OCI-LY1 (cell line): ENCODE data around the gene COMMD10.

Source experiments
- H2AFZ ChIP-seq: fragments of 200-600 bp; sonication (generic), shearing (Covaris generic); 2 replicates; pipeline ENCODE4 v1.6.0; 2014; ENCODE audit warnings: antibody characterized with exemption, mild to moderate bottlenecking, low read length
- H3F3A ChIP-seq: fragments of 200-600 bp; sonication (generic), shearing (Covaris generic); 2 replicates; pipeline ENCODE4 v1.6.0; 2014; ENCODE audit warnings: mild to moderate bottlenecking, antibody characterized with exemption, low read length, moderate library complexity; ENCODE audit not compliant: insufficient read depth
- H3K27ac ChIP-seq: fragments of 200-600 bp; sonication (generic); 2 replicates; pipeline ENCODE4 v1.5.1; 2014; ENCODE audit warnings: low read length, mixed run types, mild to moderate bottlenecking, low read depth; ENCODE audit not compliant: poor library complexity, severe bottlenecking
- H3K27me3 ChIP-seq: fragments of 200-600 bp; sonication (generic); 2 replicates; pipeline ENCODE4 v1.6.0; 2014; ENCODE audit warnings: antibody characterized with exemption, mild to moderate bottlenecking, low read length, moderate library complexity; ENCODE audit not compliant: insufficient read depth
- H3K36me3 ChIP-seq: fragments of 200-600 bp; sonication (generic); 2 replicates; pipeline ENCODE4 v1.6.1; 2014; ENCODE audit warnings: mild to moderate bottlenecking, antibody characterized with exemption, low read length, moderate library complexity, mixed read lengths; ENCODE audit not compliant: insufficient read depth
- H3K4me1 ChIP-seq: fragments of 200-600 bp; sonication (generic); 2 replicates; pipeline ENCODE4 v1.5.1; 2014; ENCODE audit warnings: mild to moderate bottlenecking, low read length, moderate library complexity; ENCODE audit not compliant: insufficient read depth, severe bottlenecking
- H3K4me2 ChIP-seq: fragments of 200-600 bp; sonication (generic), shearing (Covaris generic); 2 replicates; pipeline ENCODE4 v1.6.1; 2014; ENCODE audit warnings: low read length
- H3K4me3 ChIP-seq: fragments of 200-600 bp; sonication (generic); 2 replicates; pipeline ENCODE4 v1.5.1; 2014; ENCODE audit warnings: low read length, low read depth, mild to moderate bottlenecking, mixed read lengths; ENCODE audit not compliant: poor library complexity, severe bottlenecking
- H3K79me2 ChIP-seq: fragments of 200-600 bp; shearing (Covaris generic); 2 replicates; pipeline ENCODE4 v1.6.1; 2016; ENCODE audit warnings: mixed run types, low read length, mixed read lengths; ENCODE audit not compliant: insufficient read depth
- H3K9ac ChIP-seq: fragments of 200-600 bp; sonication (generic), shearing (Covaris generic); 2 replicates; pipeline ENCODE4 v1.6.1; 2014; ENCODE audit warnings: mild to moderate bottlenecking, low read length, mixed read lengths
- H3K9me2 ChIP-seq: fragments of 200-600 bp; sonication (generic), shearing (Covaris generic); 2 replicates; pipeline ENCODE4 v1.6.1; 2014; ENCODE audit warnings: low read depth, mild to moderate bottlenecking, low read length, mixed read lengths
- H3K9me3 ChIP-seq: fragments of 200-600 bp; shearing (Covaris generic); 2 replicates; pipeline ENCODE4 v1.6.1; 2014; ENCODE audit warnings: low read length, mixed read lengths
- H4K20me1 ChIP-seq: fragments of 200-600 bp; sonication (generic), shearing (Covaris generic); 2 replicates; pipeline ENCODE4 v1.6.0; 2016; ENCODE audit warnings: mild to moderate bottlenecking, low read length; ENCODE audit not compliant: insufficient read depth
- CTCF ChIP-seq: fragments of 200-600 bp; sonication (generic), shearing (Covaris generic); IDR thresholded peaks from 2 replicates; pipeline ENCODE4 v1.5.1; 2017; ENCODE audit warnings: mild to moderate bottlenecking, antibody characterized with exemption, low read length, moderate library complexity, mixed read lengths
- EZH2 ChIP-seq: fragments of 200-600 bp; sonication (generic), shearing (Covaris generic); IDR thresholded peaks from 2 replicates; pipeline ENCODE4 v1.8.0; 2017; ENCODE audit warnings: borderline replicate concordance, mixed run types, mild to moderate bottlenecking, antibody characterized with exemption, low read length, moderate library complexity, mixed read lengths

Gene COMMD10

GRCh38 chr5:116271446-116272025, 186.7 kb downstream of the COMMD10 start:
- no peaks in the 10 kb centered on the region for H3K27me3 ChIP-seq
- no peaks in the 10 kb centered on the region for H3K9me2 ChIP-seq
- H2AFZ ChIP-seq = no peak overlapping the region
- no peaks in the 10 kb centered on the region for H3K36me3 ChIP-seq
- no peaks in the 10 kb centered on the region for H3K79me2 ChIP-seq
- H3K27ac ChIP-seq = no peak overlapping the region
- H3K4me3 ChIP-seq = no peak overlapping the region
- TF ChIP-seq EZH2 = no peak
- no peak for TF ChIP-seq CTCF
- no peaks in the 10 kb centered on the region for H3K9me3 ChIP-seq
- no peaks in the 10 kb centered on the region for H4K20me1 ChIP-seq
- no peak overlapping the region for H3K9ac ChIP-seq
- H3F3A ChIP-seq = no peaks in the 10 kb centered on the region
- no peaks in the 10 kb centered on the region for H3K4me1 ChIP-seq
- H3K4me2 ChIP-seq = no peak overlapping the region

GRCh38 chr5:116272281-116272941, 187.6 kb downstream of the COMMD10 start:
- TF ChIP-seq CTCF = 0 out of 2 replicates have a peak, but pooled peaks have one; percentile 11
- TF ChIP-seq EZH2 = no peak
- no peak overlapping the region for H2AFZ ChIP-seq
- H3K27ac ChIP-seq = no peak overlapping the region
- no peaks in the 10 kb centered on the region for H4K20me1 ChIP-seq
- H3K9ac ChIP-seq = no peak overlapping the region
- H3F3A ChIP-seq = no peaks in the 10 kb centered on the region
- no peak overlapping the region for H3K4me3 ChIP-seq
- no peak overlapping the region for H3K4me2 ChIP-seq
- no peaks in the 10 kb centered on the region for H3K36me3 ChIP-seq
- H3K9me3 ChIP-seq = peaks cover 7% of the 10 kb centered on the region
- no peaks in the 10 kb centered on the region for H3K79me2 ChIP-seq
- no peaks in the 10 kb centered on the region for H3K4me1 ChIP-seq
- no peaks in the 10 kb centered on the region for H3K9me2 ChIP-seq
- no peaks in the 10 kb centered on the region for H3K27me3 ChIP-seq

GRCh38 chr5:116273448-116274242, 188.8 kb downstream of the COMMD10 start:
- TF ChIP-seq CTCF (no peak), EZH2 (no peak)
- Histone ChIP-seq H3F3A (no peaks in the 10 kb centered on the region), H3K9ac (no peak overlapping the region), H4K20me1 (no peaks in the 10 kb centered on the region), H3K4me2 (no peak overlapping the region), H3K36me3 (no peaks in the 10 kb centered on the region), H3K79me2 (no peaks in the 10 kb centered on the region), H3K9me2 (no peaks in the 10 kb centered on the region), H3K9me3 (peaks cover 10% of the 10 kb centered on the region), H3K27me3 (no peaks in the 10 kb centered on the region), H3K27ac (no peak overlapping the region), H2AFZ (no peak overlapping the region), H3K4me3 (no peak overlapping the region), H3K4me1 (no peaks in the 10 kb centered on the region)
